Measurements from ENCODE around the gene APOO.

Gene APOO

DNA sequence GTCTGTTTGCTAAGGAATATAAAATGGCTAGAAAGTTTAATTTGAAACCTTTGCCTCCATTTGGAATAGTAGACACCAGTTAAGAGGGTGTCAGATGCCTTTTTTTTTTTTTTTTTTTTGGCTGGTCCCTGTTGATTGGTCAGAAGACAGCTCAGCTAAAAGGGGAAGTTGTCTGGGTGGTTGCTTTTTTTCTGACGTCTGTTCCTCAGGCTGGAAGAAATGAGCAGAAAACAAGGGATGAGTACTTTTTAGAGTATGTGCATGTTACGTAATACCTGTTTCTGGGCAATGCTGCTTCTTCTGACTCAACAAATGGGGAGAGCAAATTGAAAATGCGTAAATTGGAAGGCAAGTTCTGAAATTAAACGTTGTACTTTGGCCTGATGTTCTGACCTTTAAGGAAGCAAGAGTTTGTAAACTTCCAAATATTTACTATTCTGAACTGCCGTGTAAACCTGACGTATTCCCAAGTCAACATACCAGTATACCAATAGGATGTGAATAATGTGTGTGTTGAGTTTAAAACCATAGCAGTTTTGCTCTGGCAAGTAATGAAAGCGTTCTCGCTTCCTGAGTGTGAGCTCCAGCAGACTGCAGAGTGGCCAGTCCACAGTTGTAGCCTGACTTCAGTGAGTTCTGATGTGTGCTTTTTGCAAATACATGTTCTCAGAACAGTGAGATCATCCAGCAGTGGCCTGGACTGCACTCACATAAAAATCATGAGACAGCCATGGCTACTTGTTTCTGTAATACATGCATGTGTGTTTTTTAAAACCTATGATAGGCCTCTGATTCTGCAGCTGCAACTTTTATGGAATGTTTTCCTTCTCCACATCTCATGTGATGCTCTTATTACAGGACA, 123.0 kb downstream of the APOO start:
- no peak for DNase-seq (ENCODE audit: low read depth)

DNA sequence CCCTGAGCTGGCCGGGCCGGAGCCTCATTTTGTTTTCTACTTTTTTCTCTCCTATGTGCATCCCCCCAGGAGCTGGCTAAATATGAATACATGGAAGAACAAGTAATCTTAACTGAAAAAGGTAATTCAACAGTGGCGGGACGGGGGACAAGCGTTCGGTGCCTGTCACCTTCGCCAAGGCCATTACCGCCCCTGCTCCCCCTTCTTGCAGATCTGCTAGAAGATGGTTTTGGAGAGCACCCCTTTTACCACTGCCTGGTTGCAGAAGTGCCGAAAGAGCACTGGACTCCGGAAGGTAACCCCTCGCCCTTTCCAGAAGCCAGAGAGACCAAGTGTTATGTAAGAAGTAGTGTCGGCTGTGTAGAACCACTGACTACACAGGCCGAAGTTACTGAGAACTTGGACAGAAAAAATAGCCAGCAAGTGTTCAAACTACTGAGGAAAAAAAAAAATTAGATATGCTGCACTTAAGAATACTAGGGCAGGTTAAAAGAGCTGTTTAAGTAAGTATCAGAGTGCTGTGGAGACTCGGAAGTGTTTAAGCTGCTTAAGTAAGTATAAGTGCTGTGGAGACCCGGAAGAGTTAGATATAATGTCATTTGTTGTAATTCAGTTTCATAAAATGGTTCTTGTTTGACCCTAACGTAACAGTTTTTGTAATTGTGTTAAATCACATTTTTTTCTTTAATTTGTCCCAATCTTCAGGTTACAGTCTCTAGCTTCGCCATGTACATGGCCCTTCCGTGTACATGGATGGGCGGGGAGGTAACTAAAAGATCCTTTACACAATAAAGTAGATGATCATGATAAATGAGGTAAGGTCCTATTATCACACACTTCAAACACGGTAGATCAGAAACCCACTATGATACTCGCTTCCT, 123.9 kb downstream of the APOO start:
- no peak for DNase-seq (ENCODE audit: low read depth)
